ENCODE measurements around the gene MYO1H.
"Not testable (repeated sequence)": the region's sequence is repeated elsewhere in the genome, so short reads cannot be mapped to it uniquely, and the experiment has no call there.

The MYO1H gene

GRCh38 chr12:109382031-109382430, 34.3 kb downstream of the MYO1H start:
- Mint-ChIP-seq H3K36me3 (no peaks in the 10 kb centered on the region), H3K27ac (no peak overlapping the region), H3K27me3 (peaks cover 17% of the 10 kb centered on the region), H3K4me1 (no peaks in the 10 kb centered on the region), H3K4me3 (no peak overlapping the region), H3K9me3 (no peaks in the 10 kb centered on the region)

GRCh38 chr12:109383240-109383639, 35.5 kb downstream of the MYO1H start:
- H3K9me3 Mint-ChIP-seq: no peaks in the 10 kb centered on the region
- no peaks in the 10 kb centered on the region for H3K36me3 Mint-ChIP-seq
- H3K4me3 Mint-ChIP-seq: no peak overlapping the region
- no peaks in the 10 kb centered on the region for H3K4me1 Mint-ChIP-seq
- H3K27me3 Mint-ChIP-seq: peaks cover 19% of the 10 kb centered on the region
- no peak overlapping the region for H3K27ac Mint-ChIP-seq

DNA sequence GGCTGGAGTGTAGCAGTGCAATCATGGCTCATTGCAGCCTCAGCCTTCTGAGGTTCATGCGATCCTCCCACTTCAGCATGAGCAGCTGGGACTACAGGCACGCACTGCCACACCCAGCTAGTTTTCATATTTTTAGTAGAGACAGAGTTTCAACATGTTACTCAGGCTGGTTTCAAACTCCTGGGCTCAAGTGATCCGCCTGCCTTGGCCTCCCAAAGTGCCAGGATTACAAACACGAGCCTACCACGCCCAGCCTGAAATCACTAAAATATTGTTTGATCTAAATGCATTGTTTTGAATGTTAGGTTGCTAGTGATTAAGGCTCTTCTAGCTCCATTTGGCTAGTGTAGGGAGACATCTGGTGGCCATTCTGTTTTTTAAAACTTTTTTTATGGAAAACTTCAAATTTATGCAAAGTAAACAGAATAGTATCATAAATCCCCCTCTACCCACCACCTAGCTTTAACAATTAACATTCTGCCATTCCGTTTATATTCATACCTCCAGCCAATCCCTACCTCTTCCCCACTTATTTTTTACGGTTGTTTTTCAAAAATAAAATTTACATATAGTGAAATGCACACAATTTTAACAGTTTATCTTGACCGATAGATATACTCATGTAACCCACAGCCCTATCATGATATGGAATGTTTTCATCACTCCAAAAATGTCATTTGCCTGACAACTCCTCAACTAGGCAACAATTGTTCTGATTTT, 37.8 kb downstream of the MYO1H start:
- H3K4me1 Mint-ChIP-seq: no peaks in the 10 kb centered on the region
- H3K27me3 Mint-ChIP-seq: peaks cover 18% of the 10 kb centered on the region
- no peaks in the 10 kb centered on the region for H3K36me3 Mint-ChIP-seq
- no peak overlapping the region for H3K27ac Mint-ChIP-seq
- no peak overlapping the region for H3K4me3 Mint-ChIP-seq
- H3K9me3 Mint-ChIP-seq: no peaks in the 10 kb centered on the region

GRCh38 chr12:109386059-109386433, 38.3 kb downstream of the MYO1H start:
- H3K27me3 Mint-ChIP-seq: peaks cover 18% of the 10 kb centered on the region
- H3K36me3 Mint-ChIP-seq: no peaks in the 10 kb centered on the region
- no peak overlapping the region for H3K27ac Mint-ChIP-seq
- no peaks in the 10 kb centered on the region for H3K9me3 Mint-ChIP-seq
- no peak overlapping the region for H3K4me3 Mint-ChIP-seq
- no peaks in the 10 kb centered on the region for H3K4me1 Mint-ChIP-seq

- Mint-ChIP-seq H3K4me1 (no peaks in the 10 kb centered on the region), H3K9me3 (no peaks in the 10 kb centered on the region), H3K27me3 (peaks cover 22% of the 10 kb centered on the region), H3K36me3 (no peaks in the 10 kb centered on the region), H3K27ac (no peak overlapping the region), H3K4me3 (no peak overlapping the region)
Observed at GRCh38 chr12:109387425-109388166, 39.9 kb downstream of the MYO1H start.

- no peaks in the 10 kb centered on the region for H3K36me3 Mint-ChIP-seq
- H3K27me3 Mint-ChIP-seq: peaks cover 21% of the 10 kb centered on the region
- H3K4me1 Mint-ChIP-seq: no peaks in the 10 kb centered on the region
- no peaks in the 10 kb centered on the region for H3K9me3 Mint-ChIP-seq
- H3K4me3 Mint-ChIP-seq: no peak overlapping the region
- no peak overlapping the region for H3K27ac Mint-ChIP-seq
Observed at GRCh38 chr12:109388167-109388563, 40.5 kb downstream of the MYO1H start.

DNA sequence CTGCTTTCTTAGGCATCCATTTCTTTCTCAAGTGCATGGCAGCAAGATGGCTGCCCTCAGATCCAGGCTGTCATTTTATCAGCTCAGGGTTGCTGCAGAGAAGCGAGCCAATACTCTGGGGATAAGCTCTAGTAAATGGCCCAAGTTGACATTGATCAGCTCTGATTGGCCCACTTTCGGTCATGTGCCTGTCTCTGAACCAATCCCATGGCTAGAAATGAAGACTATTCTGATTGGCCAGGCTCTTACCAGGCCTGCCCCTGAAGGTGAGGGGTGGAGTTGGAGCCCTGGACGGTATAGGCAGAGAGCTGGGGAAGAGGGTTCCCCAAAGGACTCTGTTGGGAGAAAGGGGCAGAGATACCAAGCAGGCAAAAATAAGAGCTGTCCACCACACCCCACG, 41.4 kb downstream of the MYO1H start:
- Mint-ChIP-seq H3K27me3 (peaks cover 21% of the 10 kb centered on the region), H3K4me3 (no peak overlapping the region), H3K9me3 (no peaks in the 10 kb centered on the region), H3K36me3 (no peaks in the 10 kb centered on the region), H3K27ac (no peak overlapping the region), H3K4me1 (no peaks in the 10 kb centered on the region)

DNA sequence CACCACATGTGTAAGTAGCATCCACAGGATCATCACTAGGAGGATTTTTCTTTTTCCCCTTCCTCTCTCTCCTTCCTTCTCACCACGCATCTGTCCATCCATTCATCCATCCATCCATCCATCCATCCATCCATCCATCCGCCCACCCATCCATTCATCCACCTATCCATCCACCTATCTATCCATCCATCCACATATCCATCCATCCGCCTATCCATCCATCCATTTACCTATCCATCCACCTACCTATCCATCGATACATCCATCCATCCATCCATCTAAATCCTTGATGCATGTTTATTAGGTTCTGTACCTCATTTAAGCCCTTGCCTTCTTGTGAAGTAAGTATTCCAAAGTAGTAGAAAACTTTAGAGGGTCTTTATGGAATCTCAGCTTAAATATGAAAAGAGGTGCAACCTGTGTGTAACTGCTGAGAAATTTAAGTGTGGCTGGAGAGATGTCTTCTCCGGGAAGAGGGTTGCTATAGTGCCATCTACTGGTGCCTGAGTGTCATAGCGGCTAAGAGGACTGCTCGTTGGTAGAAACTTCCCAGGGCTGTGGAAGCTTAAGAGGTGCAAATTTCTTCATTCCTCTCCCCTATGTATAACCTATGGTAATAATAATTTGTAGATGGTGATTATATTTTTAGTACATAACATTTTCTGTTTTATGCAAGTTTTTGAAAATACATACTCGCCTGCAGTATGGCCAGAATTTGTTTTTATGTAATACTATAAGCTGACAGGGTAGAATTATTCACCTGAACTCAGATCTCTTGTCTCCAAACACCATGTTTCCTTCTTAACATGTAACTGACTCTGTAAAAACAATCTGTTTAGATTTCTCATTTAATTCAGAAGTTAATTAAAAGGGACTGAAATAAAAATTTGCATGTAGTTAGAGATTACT, 46.0 kb downstream of the MYO1H start:
- Mint-ChIP-seq H3K4me3 (no peak overlapping the region), H3K4me1 (no peaks in the 10 kb centered on the region), H3K27ac (no peak overlapping the region), H3K36me3 (no peaks in the 10 kb centered on the region), H3K27me3 (peaks cover 16% of the 10 kb centered on the region), H3K9me3 (no peaks in the 10 kb centered on the region)

DNA sequence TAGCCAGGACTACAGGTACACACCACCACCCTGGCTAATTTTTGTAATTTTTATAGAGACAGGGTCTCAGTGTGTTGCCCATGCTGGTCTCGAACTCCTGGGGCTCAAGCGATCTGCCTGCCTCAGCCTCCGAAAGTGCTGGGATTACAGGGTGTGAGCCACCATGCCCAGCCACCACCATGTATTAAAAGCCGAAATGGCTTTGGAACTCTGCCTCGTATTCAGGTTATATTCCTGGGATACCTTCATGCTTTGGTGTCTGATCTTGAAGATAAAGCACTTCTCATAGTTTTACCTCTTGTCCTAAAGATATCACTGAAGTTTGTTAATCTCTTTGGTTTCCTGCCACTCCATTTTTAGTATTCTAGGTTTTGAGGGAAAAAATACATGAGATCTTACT, 47.2 kb downstream of the MYO1H start:
- Mint-ChIP-seq H3K27me3 (peaks cover 15% of the 10 kb centered on the region), H3K4me3 (no peak overlapping the region)

DNA sequence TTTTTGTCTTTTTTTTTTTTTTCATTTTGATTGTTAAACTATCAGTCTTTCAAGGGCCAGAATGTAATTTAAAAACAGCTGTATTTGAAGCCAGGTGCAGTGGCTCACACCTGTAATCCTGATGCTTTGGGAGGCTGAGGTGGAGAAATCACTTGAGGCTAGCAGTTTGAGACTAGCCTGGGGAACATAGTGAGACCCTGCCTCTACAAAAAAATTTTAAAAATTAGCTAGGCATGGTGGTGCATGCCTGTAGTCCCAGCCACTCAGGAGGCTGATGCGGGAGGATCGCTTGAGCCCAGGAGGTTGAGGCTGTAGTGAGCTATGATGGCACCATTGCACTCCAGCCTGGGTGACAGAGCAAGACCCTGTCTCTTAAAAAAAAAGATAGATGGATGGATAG, 57.1 kb downstream of the MYO1H start:
- not testable (repeated sequence) for H3K4me1 Mint-ChIP-seq, H3K9me3 Mint-ChIP-seq, H3K36me3 Mint-ChIP-seq, H3K4me3 Mint-ChIP-seq, H3K27ac Mint-ChIP-seq
- peaks cover 11% of the 10 kb centered on the region for H3K27me3 Mint-ChIP-seq

More for the DNA sequence above, 47.2 kb downstream of the MYO1H start:
- H3K4me1 Mint-ChIP-seq: no peaks in the 10 kb centered on the region
- no peak overlapping the region for H3K27ac Mint-ChIP-seq
- H3K9me3 Mint-ChIP-seq: no peaks in the 10 kb centered on the region
- H3K36me3 Mint-ChIP-seq: no peaks in the 10 kb centered on the region

DNA sequence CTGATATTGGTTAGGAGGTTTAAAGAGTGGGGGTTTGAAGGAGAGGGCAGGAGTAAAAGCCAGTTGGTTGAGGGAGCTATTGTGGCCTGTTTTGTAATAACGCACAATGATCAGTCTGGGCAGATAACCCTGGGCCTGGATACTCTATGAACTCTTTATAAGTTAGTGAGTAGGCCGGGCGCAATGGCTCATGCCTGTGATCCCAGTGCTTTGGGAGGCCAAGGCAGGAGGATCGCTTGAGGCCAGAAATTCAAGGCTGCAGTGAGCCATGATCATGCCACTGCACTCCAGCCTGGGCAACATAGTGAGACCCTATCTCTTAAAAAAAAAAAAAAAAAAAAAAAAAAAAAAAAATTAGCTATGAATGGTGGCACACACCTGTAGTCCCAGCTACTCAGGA, 58.4 kb downstream of the MYO1H start:
- H3K4me3 Mint-ChIP-seq, H3K27ac Mint-ChIP-seq, H3K9me3 Mint-ChIP-seq, H3K4me1 Mint-ChIP-seq, H3K36me3 Mint-ChIP-seq: not testable (repeated sequence)
- H3K27me3 Mint-ChIP-seq: peaks cover 11% of the 10 kb centered on the region

GRCh38 chr12:109418848-109419480, 71.3 kb downstream of the MYO1H start:
- Mint-ChIP-seq H3K4me1 (no peaks in the 10 kb centered on the region), H3K27ac (no peak overlapping the region), H3K9me3 (no peaks in the 10 kb centered on the region), H3K4me3 (no peak overlapping the region), H3K27me3 (peaks cover 16% of the 10 kb centered on the region), H3K36me3 (no peaks in the 10 kb centered on the region)

DNA sequence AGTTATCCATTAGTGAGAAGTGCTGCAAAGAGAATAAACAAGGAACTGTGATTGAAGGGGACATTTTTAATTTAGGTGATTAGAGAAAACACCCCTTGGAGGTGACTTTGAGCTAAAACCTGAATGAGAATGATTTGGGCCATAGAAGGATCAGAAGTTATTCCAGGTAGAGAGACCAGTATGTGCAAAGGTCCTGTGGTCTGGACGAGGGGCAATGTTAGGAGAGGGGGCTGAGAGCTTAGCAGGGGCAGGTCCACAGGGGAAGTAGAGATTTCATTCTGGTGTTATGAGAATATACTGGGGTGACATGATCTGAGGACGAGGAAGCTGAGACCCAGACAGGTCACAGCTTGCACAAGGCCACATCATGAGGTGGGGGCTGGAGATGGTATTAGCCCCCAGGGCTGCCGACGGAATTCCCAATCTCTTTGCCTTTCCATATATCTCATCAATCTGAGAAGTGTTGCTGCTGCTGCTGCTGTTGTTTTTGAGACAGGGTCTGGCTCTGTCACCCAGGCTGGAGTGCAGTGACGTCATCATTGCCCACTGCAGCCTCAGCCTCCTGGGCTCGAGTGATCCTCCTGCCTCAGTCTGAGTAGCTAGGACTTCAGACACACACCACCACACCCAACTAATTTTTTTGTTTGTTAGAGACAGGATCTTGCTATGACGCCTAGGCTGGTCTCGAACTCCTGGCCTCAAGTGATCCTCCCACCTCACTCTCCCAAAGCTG, 73.8 kb downstream of the MYO1H start:
- Mint-ChIP-seq H3K4me1 (no peaks in the 10 kb centered on the region), H3K9me3 (no peaks in the 10 kb centered on the region), H3K36me3 (no peaks in the 10 kb centered on the region), H3K27ac (no peak overlapping the region), H3K4me3 (no peak overlapping the region), H3K27me3 (peaks cover 18% of the 10 kb centered on the region)

DNA sequence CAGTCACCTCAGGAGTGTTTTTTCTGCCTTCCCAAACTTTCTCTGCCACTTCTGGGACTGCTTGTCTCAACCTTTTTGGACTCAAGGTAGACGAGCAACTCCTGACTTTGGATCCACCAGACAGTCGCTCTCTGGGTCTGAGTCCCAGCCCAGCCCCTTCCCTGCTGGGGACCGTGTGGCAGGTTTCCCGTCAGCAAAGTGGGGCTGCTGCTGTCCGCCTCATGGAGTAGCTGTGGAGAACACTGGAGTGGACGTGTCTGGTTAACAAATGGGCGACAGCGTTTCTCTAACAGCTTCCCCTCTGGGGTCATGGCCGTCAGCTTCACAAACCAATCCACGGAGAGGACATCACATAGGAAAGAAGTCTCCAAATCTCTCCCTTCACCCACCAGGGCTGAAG, 74.6 kb downstream of the MYO1H start:
- no peak overlapping the region for H3K4me3 Mint-ChIP-seq
- no peaks in the 10 kb centered on the region for H3K9me3 Mint-ChIP-seq
- peaks cover 18% of the 10 kb centered on the region for H3K27me3 Mint-ChIP-seq
- H3K27ac Mint-ChIP-seq: no peak overlapping the region
- no peaks in the 10 kb centered on the region for H3K36me3 Mint-ChIP-seq
- H3K4me1 Mint-ChIP-seq: no peaks in the 10 kb centered on the region

DNA sequence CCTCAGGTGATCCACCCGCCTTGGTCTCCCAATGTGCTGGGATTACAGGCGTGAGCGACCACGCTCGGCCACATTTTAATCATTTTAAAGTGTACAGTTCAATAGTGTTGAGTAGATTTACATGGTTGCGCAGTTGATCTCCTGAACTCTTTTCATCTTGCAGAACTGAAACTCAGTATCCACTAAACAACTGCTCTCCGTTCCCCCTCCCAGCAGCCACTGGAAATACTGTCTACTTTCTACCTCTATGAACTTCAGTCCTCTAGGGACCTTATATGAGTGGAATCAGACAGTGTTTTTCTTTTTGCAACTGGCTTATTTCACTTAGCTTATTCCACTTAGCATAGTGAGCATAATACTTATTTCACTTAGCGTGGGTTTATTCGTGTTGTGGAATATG, 75.7 kb downstream of the MYO1H start:
- no peak overlapping the region for H3K4me3 Mint-ChIP-seq
- H3K36me3 Mint-ChIP-seq: no peaks in the 10 kb centered on the region
- no peaks in the 10 kb centered on the region for H3K4me1 Mint-ChIP-seq
- H3K27me3 Mint-ChIP-seq: peaks cover 17% of the 10 kb centered on the region
- H3K27ac Mint-ChIP-seq: no peak overlapping the region
- H3K9me3 Mint-ChIP-seq: no peaks in the 10 kb centered on the region

Data from activated naive CD4-positive, alpha-beta T cell treated with anti-CD3 and anti-CD28 coated beads, Interleukin-2, amount 50 U/mL, for 24 hours (primary cell).